Measurements from ENCODE around the gene RAB1A.

DNA sequence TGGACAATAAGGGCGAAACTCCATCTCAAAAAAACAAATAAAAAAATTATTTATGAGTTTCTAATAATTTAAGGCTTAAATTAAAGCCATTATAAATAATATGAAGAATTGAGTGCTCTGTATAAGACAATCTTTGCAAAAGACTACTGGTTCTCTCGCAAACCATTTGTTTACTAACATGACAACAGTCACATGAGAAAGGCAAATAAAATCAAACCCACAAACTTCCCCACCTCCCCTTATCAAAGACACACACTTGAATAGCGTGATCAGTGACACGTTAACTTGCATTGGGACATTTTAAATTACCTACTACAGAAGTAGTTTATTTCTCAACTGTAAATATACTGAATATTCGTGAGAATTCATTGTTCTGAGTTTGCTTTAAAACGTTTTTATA, 21.1 kb downstream of the RAB1A start:
- TF ChIP-seq TAF15 (IDR thresholded peaks at IDR 0.05; ENCODE audit: low read depth, low read length), result no peak
- TF ChIP-seq, protein P1, sequence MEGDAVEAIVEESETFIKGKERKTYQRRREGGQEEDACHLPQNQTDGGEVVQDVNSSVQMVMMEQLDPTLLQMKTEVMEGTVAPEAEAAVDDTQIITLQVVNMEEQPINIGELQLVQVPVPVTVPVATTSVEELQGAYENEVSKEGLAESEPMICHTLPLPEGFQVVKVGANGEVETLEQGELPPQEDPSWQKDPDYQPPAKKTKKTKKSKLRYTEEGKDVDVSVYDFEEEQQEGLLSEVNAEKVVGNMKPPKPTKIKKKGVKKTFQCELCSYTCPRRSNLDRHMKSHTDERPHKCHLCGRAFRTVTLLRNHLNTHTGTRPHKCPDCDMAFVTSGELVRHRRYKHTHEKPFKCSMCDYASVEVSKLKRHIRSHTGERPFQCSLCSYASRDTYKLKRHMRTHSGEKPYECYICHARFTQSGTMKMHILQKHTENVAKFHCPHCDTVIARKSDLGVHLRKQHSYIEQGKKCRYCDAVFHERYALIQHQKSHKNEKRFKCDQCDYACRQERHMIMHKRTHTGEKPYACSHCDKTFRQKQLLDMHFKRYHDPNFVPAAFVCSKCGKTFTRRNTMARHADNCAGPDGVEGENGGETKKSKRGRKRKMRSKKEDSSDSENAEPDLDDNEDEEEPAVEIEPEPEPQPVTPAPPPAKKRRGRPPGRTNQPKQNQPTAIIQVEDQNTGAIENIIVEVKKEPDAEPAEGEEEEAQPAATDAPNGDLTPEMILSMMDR (IDR thresholded peaks at IDR 0.05 in 2 of 3, conservative IDR thresholded peaks at IDR 0.05 in 1 of 3; ENCODE audit: insufficient read depth in 2 of 3, low read depth in 1 of 3, low read length in 3 of 3), result no peak
- no peak for TF ChIP-seq TEAD1 (CRISPR knock-in tag; IDR thresholded peaks at IDR 0.05)
- no peak for TF ChIP-seq POLR2AphosphoS5 (IDR thresholded peaks at IDR 0.05; ENCODE audit: control insufficient read depth, insufficient read depth, low read depth, low read length)
- TF ChIP-seq ARNT (IDR thresholded peaks at IDR 0.05), result no peak
- no peak for TF ChIP-seq ZBTB17 (CRISPR knock-in tag; IDR thresholded peaks at IDR 0.05)
- TF ChIP-seq ELK1 (CRISPR knock-in tag; IDR thresholded peaks at IDR 0.05), result no peak
- no peak for TF ChIP-seq POLR2A (conservative IDR thresholded peaks at IDR 0.05)
- no peak for TF ChIP-seq FOXK2 (conservative IDR thresholded peaks at IDR 0.05 in 1 of 2, IDR thresholded peaks at IDR 0.05 in 1 of 2; ENCODE audit: low read depth in 2 of 2)

Measured in K562 (cell line).